GM19328 (cell line): ENCODE measurements around the gene SORCS2.

Experiments used
- ATAC-seq: cut with Tn5 transposase; IDR thresholded peaks from one replicate; pipeline ENCODE4 v1.9.1; 2021; ENCODE audit warnings: mild to moderate bottlenecking, moderate library complexity; ENCODE audit not compliant: unreplicated experiment

Gene SORCS2

DNA sequence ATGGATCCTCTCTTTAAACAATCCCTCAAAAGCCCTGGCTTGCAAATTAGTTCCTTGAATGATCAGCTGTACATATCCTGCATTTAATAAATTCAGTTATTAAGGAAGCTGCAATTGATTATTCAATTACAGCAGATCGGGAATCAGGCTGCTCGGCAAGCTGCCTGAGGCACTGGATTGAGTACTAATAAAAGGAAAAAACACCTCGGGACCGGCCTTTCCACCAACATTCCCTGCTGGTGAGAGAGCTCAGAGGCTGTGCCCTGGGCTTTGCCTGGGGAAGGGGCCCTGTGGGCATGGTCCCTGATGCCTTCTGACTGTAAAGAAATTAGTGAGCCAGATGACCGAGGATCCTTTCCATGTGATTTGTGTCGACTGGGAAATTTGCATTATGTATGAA, 69.2 kb downstream of the SORCS2 start:
- ATAC-seq, result no peak

GRCh38 chr4:7262134-7262533, 69.8 kb downstream of the SORCS2 start:
- no peak for ATAC-seq

GRCh38 chr4:7263166-7263565, 70.8 kb downstream of the SORCS2 start:
- ATAC-seq, result no peak

GRCh38 chr4:7264694-7265093, 72.4 kb downstream of the SORCS2 start:
- no peak for ATAC-seq

- no peak for ATAC-seq
Measured at GRCh38 chr4:7266525-7267292, 74.4 kb downstream of the SORCS2 start.

- ATAC-seq, result no peak
Measured at GRCh38 chr4:7267829-7268228, 75.5 kb downstream of the SORCS2 start.

GRCh38 chr4:7268941-7269340, 76.6 kb downstream of the SORCS2 start:
- no peak for ATAC-seq

- no peak for ATAC-seq
Measured at GRCh38 chr4:7270121-7270520, 77.8 kb downstream of the SORCS2 start.

DNA sequence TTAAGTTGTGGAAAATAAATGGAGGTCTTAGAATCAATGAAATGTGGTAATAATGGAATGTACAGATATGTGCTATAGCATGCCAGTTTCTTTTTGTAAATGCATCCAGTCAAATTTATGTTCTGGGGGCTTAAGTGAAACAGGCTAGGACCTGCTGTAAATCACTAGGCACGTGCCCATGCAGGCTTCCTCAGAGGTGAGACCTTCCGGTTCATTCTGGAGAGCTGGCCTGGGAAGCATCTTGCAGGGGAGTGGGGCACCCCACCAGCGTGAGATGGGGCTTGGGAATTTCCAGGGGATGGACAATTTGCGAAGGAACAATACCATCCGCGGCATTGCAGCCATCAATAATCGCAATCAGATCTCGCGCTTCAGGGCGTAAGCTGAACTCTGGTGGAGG, 80.1 kb downstream of the SORCS2 start:
- ATAC-seq, result no peak

DNA sequence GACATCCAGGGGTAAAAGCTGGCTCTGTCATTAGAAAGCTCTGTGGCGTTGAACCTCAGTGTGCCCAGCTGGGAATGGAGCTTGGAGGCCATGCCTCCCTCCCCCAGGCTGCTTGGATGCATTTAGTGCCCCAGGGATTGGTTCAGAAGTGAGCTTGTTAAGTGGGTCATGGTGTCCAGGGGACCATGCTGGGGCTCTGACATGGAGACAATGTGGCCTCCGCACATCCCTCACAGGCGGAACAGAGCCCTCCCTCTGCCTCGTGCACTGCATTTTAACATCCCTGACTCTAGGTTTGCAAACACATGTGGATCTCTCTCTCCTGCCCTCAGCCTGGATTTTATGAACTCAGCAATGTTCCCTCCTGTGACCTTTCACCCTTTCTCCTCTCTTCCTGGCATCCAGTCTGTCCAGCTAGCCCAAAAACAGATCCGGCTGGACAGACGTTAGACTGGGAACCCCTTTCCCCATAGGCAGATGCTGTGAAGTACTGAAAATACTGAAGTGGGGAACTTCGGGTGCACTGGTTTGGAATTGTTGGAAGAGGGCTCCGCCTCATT, 81.5 kb downstream of the SORCS2 start:
- no peak for ATAC-seq

- ATAC-seq, result no peak
Measured at GRCh38 chr4:7275067-7275466, 82.7 kb downstream of the SORCS2 start.

- ATAC-seq, result no peak
Measured at GRCh38 chr4:7275490-7276154, 83.3 kb downstream of the SORCS2 start.

DNA sequence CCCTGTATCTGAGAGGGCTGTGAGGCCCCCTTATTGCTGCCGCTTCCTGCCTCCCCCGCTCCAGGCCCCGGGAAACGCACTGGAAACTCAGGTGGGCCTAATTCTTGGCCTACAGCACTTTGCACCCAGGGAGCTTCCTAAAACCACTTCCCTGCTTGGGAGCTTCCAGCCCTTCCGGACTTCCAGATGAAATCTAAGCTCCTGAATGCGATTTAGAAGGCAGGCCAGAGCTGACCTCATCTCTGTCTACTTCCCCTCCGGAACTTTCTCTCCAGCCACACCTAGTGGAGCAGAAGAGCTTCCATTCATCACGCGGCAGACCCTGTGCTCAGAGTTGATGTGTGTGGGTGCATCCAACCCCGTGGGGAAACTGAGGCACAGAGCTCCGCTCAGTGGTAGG, 84.2 kb downstream of the SORCS2 start:
- ATAC-seq, result no peak

DNA sequence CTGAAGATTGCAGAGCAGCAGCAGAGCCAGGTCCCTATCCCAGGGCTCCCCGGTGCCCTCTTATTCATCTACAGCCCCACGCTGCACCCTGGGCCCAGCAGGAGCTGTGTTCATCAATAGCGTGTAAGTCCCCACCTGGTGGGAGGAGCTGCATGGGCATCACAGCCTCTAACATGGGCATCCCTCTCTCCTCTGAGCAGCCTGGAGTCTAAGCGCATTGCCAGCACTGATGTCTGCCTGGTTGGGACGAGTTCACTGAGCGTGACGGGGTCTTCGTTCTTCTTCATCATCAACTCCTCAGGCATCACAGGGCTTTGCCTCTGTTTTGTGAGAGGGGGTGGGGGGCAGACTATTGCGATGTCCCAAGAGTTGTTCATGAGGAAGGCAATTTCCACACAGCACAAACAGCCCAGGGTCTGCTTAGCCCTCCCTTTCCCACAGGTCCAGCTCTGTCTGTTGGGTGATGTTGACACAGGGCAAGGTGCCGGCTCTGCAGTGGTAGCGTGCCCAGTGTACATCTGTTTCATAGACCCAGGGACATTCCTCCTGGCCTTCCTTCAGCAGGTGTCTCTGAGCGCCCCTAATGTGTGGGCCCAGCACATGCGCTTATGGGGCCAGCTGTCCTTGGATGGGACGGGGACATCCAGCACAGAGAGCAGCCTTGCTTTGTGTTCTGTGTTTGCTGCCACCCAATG, 85.9 kb downstream of the SORCS2 start:
- ATAC-seq, result no peak

GRCh38 chr4:7278981-7279380, 86.6 kb downstream of the SORCS2 start:
- no peak for ATAC-seq

DNA sequence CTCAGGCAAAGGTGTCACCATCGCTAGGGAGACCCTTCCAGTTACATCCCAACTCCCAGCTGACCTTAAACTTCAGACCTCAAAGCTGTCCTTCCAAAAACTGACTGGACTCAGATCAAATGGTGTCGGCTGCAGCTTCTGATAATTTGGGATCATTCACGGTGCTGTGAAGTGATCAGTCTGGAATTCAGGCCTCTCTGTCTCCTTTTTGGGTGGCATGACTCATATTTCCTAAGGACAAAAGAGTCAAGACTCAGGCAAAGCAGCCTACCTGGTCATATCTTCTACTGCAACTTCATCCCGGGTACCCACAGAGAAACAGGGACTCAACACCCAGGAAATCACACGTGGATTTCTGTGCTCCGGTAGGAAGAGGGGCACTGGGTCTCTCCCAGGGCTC, 87.6 kb downstream of the SORCS2 start:
- ATAC-seq, result no peak

GRCh38 chr4:7280926-7281690, 88.8 kb downstream of the SORCS2 start:
- ATAC-seq, result no peak

DNA sequence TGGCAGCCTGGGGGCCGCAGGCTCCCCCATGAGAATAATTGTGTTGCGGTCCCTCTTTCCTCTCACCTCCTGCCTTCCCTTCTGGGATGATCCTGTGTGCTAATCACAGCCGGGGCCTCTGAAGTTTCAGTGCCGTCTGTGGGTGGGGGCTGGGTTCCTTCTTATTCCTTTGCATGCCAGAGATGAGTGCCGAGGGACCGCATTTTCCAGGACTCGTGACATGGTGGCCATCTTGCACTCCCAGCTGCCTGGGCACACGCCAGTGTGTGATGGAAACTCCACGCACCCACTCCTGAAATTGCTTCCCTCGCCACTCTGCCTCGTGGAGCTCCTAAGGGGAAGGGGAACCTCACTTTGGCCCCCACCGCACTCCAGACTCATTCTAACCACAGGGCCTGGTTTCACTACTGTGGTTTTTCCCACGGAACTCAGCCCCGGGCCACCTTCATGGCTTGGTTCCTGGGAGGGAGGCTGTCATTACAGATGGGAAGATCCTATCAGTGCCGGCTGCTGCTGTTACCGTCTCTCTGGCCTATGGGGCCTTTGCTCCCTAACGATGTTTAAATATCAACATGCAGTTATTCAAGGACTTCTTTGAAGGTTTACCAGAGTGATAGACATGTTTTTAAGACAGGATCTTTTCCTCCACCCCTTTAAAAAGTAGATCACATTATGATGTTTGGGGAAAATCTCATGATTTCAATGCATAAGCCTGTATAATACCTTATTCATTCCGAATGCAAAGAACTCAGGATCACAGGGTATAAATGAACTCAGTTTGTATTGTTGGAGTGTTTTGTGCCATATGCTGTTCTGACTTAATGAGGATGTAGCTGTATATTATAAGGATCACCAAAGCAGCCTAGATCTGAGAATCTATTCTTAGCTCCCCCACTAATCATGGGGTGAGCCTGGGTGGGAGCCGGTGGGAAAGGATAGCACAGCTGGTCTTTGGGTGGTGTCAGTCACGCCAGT, 89.6 kb downstream of the SORCS2 start:
- no peak for ATAC-seq

- ATAC-seq, result no peak
Measured at GRCh38 chr4:7282786-7283440, 90.6 kb downstream of the SORCS2 start.
